ENCODE results near the gene MLH1.
"Not testable (repeated sequence)": the region's sequence is repeated elsewhere in the genome, so short reads cannot be mapped to it uniquely, and the experiment has no call there.

DNA sequence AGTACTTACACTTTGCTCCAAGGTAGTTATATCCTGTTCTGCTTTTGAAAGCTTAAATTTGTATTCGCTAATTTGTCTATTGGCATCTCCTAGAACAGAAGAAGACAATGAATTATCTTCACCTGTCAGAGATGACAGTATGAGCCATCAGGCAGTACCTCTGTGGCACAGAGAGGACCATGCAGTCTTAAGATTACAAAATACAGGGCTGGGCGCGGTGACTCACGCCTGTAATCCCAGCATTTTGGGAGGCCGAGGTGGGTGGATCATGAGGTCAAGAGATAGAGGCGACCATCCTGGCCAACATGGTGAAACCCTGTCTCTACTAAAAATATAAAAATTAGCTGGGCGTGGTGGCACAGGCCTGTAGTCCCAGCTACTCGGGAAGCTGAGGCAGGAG, 61.8 kb downstream of the MLH1 start:
- not testable (repeated sequence) for TF ChIP-seq YY1 (IDR thresholded peaks at IDR 0.05; ENCODE audit: insufficient read depth, insufficient read length); ZNF274 (IDR thresholded peaks at IDR 0.05; ENCODE audit: low read depth, low read length); SUZ12 (IDR thresholded peaks at IDR 0.05; ENCODE audit: extremely low read depth, insufficient read depth, insufficient read length)
